HUES6 (cell line): ENCODE data around the gene CD6.

Experiments
- H3K27ac ChIP-seq: 2 replicates; pipeline ENCODE4 v1.7.0; 2013; ENCODE audit warnings: low read depth, mild to moderate bottlenecking, low read length, inconsistent platforms
- H3K27me3 ChIP-seq: 2 replicates; pipeline ENCODE4 v1.6.1; 2013; ENCODE audit warnings: low read length; ENCODE audit not compliant: control insufficient read depth, insufficient read depth
- H3K36me3 ChIP-seq: 2 replicates; pipeline ENCODE4 v1.6.1; 2013; ENCODE audit warnings: low read length; ENCODE audit not compliant: control insufficient read depth, insufficient read depth
- H3K4me1 ChIP-seq: 2 replicates; pipeline ENCODE4 v1.6.1; 2013; ENCODE audit warnings: low read length; ENCODE audit not compliant: control insufficient read depth, insufficient read depth
- H3K4me3 ChIP-seq: 2 replicates; pipeline ENCODE4 v1.5.1; 2013; ENCODE audit warnings: low read depth, low read length
- H3K9ac ChIP-seq: one replicate; pipeline ENCODE4 v1.6.1; 2013; ENCODE audit warnings: mild to moderate bottlenecking, low read length
- H3K9me3 ChIP-seq: 2 replicates; pipeline ENCODE4 v1.6.1; 2013; ENCODE audit warnings: low read depth, low read length; ENCODE audit not compliant: control insufficient read depth, insufficient read depth

The CD6 gene

GRCh38 chr11:60953781-60954180 is 17.7 kb upstream of the CD6 start:
- Histone ChIP-seq H3K4me1 (peaks cover 14% of the 10 kb centered on the region; the same call in 1 of the 2 replicates), H3K27me3 (peaks cover 41% of the 10 kb centered on the region), H3K9me3 (no peaks in the 10 kb centered on the region), H3K36me3 (no peaks in the 10 kb centered on the region), H3K27ac (no peak overlapping the region), H3K4me3 (no peak overlapping the region), H3K9ac (no peak overlapping the region)

- Histone ChIP-seq H3K4me3 (no peak overlapping the region), H3K27ac (no peak overlapping the region), H3K9ac (no peak overlapping the region), H3K9me3 (no peaks in the 10 kb centered on the region), H3K4me1 (peaks cover 14% of the 10 kb centered on the region; the same call in 1 of the 2 replicates), H3K27me3 (peaks cover 41% of the 10 kb centered on the region), H3K36me3 (no peaks in the 10 kb centered on the region)
Observed at GRCh38 chr11:60954421-60954820, 17.1 kb upstream of the CD6 start.

GRCh38 chr11:60955571-60955970 is 15.9 kb upstream of the CD6 start:
- no peak overlapping the region for H3K4me3 ChIP-seq
- H3K36me3 ChIP-seq, result no peaks in the 10 kb centered on the region
- peaks cover 32% of the 10 kb centered on the region for H3K27me3 ChIP-seq
- H3K9me3 ChIP-seq, result no peaks in the 10 kb centered on the region
- peaks cover 12% of the 10 kb centered on the region; the same call in 1 of the 2 replicates for H3K4me1 ChIP-seq
- H3K27ac ChIP-seq, result no peak overlapping the region
- no peak overlapping the region for H3K9ac ChIP-seq

- Histone ChIP-seq H3K9me3 (no peaks in the 10 kb centered on the region), H3K4me3 (no peak overlapping the region), H3K9ac (no peak overlapping the region), H3K27ac (no peak overlapping the region), H3K4me1 (peaks cover 7% of the 10 kb centered on the region; the same call in 1 of the 2 replicates), H3K36me3 (no peaks in the 10 kb centered on the region), H3K27me3 (peaks cover 16% of the 10 kb centered on the region)
Observed at GRCh38 chr11:60957188-60957587, 14.3 kb upstream of the CD6 start.

- H3K36me3 ChIP-seq, result no peaks in the 10 kb centered on the region
- no peaks in the 10 kb centered on the region for H3K9me3 ChIP-seq
- H3K27me3 ChIP-seq, result peaks cover 3% of the 10 kb centered on the region; the same call in 1 of the 2 replicates
- H3K4me3 ChIP-seq, result no peak overlapping the region
- no peak overlapping the region for H3K9ac ChIP-seq
- H3K4me1 ChIP-seq, result no peaks in the 10 kb centered on the region
- no peak overlapping the region for H3K27ac ChIP-seq
Observed at GRCh38 chr11:60959431-60959830, 12.0 kb upstream of the CD6 start.

- no peak overlapping the region for H3K4me3 ChIP-seq
- H3K27me3 ChIP-seq, result peaks cover 3% of the 10 kb centered on the region; the same call in 1 of the 2 replicates
- no peaks in the 10 kb centered on the region for H3K36me3 ChIP-seq
- no peaks in the 10 kb centered on the region for H3K9me3 ChIP-seq
- no peaks in the 10 kb centered on the region for H3K4me1 ChIP-seq
- H3K27ac ChIP-seq, result no peak overlapping the region
- no peak overlapping the region for H3K9ac ChIP-seq
Observed at GRCh38 chr11:60960405-60960804, 11.1 kb upstream of the CD6 start.

GRCh38 chr11:60964801-60965200 is 6.7 kb upstream of the CD6 start:
- Histone ChIP-seq H3K4me3 (no peak overlapping the region), H3K27me3 (peaks cover 3% of the 10 kb centered on the region; the same call in 1 of the 2 replicates), H3K4me1 (no peaks in the 10 kb centered on the region), H3K27ac (no peak overlapping the region), H3K9ac (no peak overlapping the region), H3K36me3 (no peaks in the 10 kb centered on the region), H3K9me3 (no peaks in the 10 kb centered on the region)

- Histone ChIP-seq H3K27ac (no peak overlapping the region), H3K27me3 (peaks cover 2% of the 10 kb centered on the region; the same call in 1 of the 2 replicates), H3K36me3 (no peaks in the 10 kb centered on the region), H3K9me3 (no peaks in the 10 kb centered on the region), H3K4me3 (no peak overlapping the region), H3K9ac (no peak overlapping the region), H3K4me1 (no peaks in the 10 kb centered on the region)
Observed at GRCh38 chr11:60966890-60967289, 4.6 kb upstream of the CD6 start.

- Histone ChIP-seq H3K4me1 (no peaks in the 10 kb centered on the region), H3K9me3 (no peaks in the 10 kb centered on the region), H3K36me3 (no peaks in the 10 kb centered on the region), H3K27ac (no peak overlapping the region), H3K9ac (no peak overlapping the region), H3K27me3 (peaks cover 6% of the 10 kb centered on the region; the same call in 1 of the 2 replicates), H3K4me3 (no peak overlapping the region)
Observed at GRCh38 chr11:60968223-60968622, 3.3 kb upstream of the CD6 start.

- no peaks in the 10 kb centered on the region for H3K4me1 ChIP-seq
- no peaks in the 10 kb centered on the region for H3K9me3 ChIP-seq
- H3K27me3 ChIP-seq, result peaks cover 9% of the 10 kb centered on the region; the same call in 1 of the 2 replicates
- H3K9ac ChIP-seq, result no peak overlapping the region
- H3K36me3 ChIP-seq, result no peaks in the 10 kb centered on the region
- H3K4me3 ChIP-seq, result no peak overlapping the region
- H3K27ac ChIP-seq, result no peak overlapping the region
Observed at GRCh38 chr11:60970369-60970774, 1.1 kb upstream of the CD6 start.

GRCh38 chr11:60970890-60971289 is 590 bp upstream of the CD6 start:
- no peak overlapping the region for H3K4me3 ChIP-seq
- no peaks in the 10 kb centered on the region for H3K9me3 ChIP-seq
- no peak overlapping the region for H3K9ac ChIP-seq
- H3K4me1 ChIP-seq, result no peaks in the 10 kb centered on the region
- H3K36me3 ChIP-seq, result no peaks in the 10 kb centered on the region
- peaks cover 9% of the 10 kb centered on the region; the same call in 1 of the 2 replicates for H3K27me3 ChIP-seq
- no peak overlapping the region for H3K27ac ChIP-seq
